HG03196 (cell line): Measurements from ENCODE around the gene ANXA3.

Source experiments
- ATAC-seq: cut with Tn5 transposase; IDR thresholded peaks from one replicate; pipeline ENCODE4 v1.9.1; 2021; ENCODE audit not compliant: unreplicated experiment

ANXA3 gene

DNA sequence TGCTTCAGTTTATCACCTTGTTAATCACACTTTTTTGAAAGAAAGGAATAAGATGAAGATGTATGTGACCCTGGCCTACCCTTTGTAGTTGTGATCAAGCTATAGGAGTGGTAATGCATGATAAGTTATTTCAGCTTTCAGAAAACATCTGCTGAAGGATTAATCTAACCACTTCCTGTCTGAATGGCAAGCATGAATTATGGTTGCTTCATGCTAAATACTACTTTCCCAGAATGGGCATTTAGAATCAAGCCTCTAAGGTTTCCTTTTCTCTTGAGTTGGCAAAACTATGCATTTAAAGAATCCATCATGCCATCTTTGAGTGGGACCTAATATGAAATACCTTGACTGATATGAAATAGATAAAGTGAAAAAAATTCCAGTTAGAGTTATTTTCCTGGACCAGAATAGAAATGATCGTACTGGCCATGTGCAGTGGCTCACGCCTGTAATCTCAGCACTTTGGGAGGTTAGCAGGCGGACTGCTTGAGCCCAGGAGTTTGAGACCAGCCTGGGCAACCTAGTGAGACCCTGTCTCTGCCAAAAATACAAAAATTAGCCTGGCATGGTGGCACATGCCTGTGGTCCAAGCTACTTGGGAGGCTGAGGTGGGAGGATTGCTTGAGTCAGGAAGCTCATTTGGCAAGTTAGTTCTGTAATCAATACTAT is 59.1 kb downstream of the ANXA3 start:
- peak; percentile 33 for ATAC-seq

GRCh38 chr4:78611215-78611558 is 59.6 kb downstream of the ANXA3 start:
- ATAC-seq: no peak

GRCh38 chr4:78612398-78613178 is 61.0 kb downstream of the ANXA3 start:
- no peak for ATAC-seq

- peak; percentile 77 for ATAC-seq
Observed at GRCh38 chr4:78613522-78614321, 62.2 kb downstream of the ANXA3 start.

DNA sequence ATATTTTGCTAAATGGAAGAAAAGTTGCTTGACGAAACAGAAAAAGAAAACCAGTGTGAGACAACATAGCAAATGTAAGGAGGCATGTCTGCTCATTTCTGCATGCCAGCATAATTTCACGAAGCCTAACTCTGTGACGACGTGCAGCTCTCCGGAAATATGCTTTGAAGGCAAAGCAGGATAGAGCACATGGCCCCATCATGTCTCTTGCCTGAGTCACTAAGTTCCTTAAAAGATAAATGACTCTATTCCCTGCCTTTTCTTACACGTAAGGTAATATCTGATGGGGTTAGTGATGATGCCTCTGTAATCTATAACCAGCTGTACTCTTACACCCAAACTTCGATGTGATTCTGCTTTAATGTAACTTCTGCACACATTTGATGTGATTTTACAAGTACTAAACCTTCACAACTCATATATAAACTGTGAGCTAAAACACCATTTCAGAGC is 64.5 kb downstream of the ANXA3 start:
- ATAC-seq: no peak

GRCh38 chr4:78618436-78618835 is 66.9 kb downstream of the ANXA3 start:
- ATAC-seq: no peak

- no peak for ATAC-seq
Observed at GRCh38 chr4:78621395-78621794, 69.8 kb downstream of the ANXA3 start.

GRCh38 chr4:78622253-78622979 is 70.8 kb downstream of the ANXA3 start:
- ATAC-seq: no peak

- no peak for ATAC-seq
Observed at GRCh38 chr4:78624048-78624447, 72.5 kb downstream of the ANXA3 start.

DNA sequence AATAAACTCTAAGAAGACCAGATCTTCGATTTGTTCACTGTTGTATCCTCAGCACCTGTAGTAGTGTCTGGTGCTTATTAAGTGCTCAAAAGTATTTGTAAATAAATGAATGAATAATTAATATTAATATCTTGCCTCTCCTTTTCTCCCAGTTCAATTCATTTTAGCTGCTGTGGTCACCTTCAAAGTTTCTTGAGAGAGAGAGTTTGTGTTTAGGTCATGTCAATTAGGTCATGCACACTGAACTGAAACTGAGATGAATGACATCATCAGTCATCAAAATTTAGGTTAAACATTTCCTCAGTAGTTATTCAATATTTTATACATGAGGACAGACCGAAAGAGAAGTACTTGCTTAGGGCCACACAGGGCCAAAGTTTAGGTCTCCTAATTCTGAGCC is 73.5 kb downstream of the ANXA3 start:
- ATAC-seq: peak; percentile 61

GRCh38 chr4:78627046-78627965 is 75.7 kb downstream of the ANXA3 start:
- ATAC-seq: no peak

DNA sequence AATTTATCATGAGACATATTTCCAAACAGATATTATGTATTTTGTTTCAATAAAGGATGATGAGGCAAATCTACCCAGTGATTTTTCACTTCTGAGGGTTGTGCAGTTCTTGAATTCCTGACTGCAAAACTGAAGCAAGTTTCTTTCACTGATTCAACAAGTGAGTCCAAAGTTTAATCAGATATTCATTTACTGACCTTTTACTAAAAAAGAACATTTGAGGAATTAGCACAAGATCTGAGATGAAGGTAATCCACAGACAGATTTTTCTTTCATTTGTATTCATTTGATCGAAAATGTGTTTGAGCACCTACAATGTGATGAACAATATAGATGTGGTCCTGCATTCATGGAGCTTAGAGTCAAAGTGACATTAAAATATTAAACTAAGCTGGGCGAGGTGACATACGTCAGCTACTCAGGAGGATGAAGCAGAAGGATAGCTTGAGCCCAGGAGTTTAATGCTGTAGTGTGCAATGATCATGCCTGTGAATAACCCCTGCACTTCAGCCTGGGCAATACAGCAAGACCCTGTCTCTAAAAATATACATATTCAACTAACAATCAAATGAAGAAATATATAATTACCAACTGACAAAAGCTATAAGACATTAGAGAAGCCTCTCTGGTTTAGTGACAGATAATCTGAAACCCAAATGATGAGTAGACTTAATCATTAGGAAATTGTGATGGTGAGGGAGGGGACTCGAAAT is 76.6 kb downstream of the ANXA3 start:
- no peak for ATAC-seq

DNA sequence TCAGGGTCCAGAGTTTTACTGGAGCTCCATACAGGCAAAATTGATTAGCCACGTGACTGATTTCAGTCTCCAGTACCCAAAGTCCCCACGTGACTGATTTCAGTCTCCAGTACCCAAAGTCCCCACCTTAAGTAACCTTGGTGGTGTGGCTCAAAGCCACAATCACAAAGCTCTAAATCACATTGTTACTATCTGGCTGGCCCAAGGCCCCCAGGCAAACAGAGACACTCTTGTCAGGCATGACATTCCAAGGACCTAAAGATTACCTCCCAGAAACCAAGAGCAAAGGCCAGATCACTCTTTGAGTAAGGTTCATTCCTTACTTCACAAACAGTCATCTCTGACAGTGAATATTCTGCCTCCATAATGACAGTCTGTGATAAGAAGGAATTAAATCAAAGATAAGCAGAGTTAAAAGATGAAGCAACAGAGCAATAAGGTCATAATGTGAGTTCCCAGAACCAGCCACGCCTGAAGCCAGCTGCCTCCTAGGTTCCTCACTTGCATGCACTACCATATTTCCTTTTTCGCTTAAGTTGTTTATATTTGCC is 78.5 kb downstream of the ANXA3 start:
- no peak for ATAC-seq

- no peak for ATAC-seq
Observed at GRCh38 chr4:78630615-78631014, 79.0 kb downstream of the ANXA3 start.

- ATAC-seq: no peak
Observed at GRCh38 chr4:78634011-78634664, 82.6 kb downstream of the ANXA3 start.

DNA sequence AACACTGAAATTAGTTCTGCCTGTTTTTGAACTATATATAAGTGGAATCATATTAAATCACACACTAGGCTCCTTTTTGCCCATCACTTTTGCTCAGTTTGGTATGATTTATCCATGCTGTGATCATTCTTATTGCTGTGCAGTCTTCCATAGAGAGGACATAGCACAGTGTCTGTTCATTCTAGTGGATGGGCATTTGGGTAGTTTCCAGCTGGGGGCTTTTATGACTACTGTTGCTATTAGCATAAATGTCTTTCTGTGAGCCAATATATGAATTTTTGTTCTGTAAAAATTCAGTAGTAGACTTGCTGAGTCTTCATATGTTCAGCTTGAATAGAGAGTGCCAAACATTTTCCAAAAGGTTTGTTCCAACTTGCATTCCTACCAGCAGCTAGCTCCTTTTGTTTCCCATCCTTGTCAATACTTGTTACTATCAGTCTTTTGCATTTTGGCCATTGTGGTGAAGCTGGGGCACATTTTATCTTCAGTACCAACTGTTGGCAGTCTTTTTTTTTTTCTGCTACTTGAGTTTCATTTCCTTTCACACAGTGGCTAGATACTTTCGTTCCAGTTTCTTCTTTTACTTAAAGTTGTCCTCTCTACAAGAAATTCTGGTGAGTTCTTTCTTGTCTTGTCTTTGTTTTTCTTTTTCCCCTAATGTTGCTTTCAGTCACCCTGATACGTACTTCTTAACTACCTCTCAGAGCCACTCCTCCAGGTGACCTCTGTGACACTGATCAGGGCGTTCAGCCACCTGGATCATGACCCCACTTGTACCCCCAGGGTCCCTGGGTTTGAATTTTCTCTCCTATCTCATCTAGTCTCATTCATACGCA is 87.0 kb downstream of the ANXA3 start:
- ATAC-seq: peak; percentile 84

GRCh38 chr4:78640714-78641113 is 89.1 kb downstream of the ANXA3 start:
- ATAC-seq: no peak

DNA sequence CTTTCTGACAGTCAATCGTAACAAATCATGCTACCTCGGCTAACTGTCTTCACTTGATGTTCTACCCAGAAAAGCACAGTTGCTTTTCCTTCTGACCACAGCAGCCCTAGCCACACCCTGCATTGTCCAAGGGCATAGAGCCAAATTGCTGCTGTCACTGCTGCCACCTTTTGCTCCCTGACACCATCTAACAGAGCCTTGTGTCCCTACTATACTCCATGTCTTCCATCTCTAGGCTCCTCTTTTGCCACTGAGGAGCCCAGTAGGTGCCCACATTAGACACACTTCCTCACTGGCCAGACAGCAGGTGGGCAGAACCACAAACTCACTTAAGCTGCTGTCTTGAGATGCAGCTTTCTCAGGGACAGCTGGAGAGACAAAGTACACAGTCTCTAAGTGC is 91.4 kb downstream of the ANXA3 start:
- ATAC-seq: no peak
